Esophagus (tissue), 2 donors: ENCODE results near the gene TEX2. TPM values are rescaled to one million over a fixed set of nuclear protein-coding genes. Genes with fewer than 3 reads are reported as not detected.

Source experiments
- H3K27ac ChIP-seq, 2 donors: one replicate each; pipeline ENCODE4 v1.5.1; 2013; ENCODE audit warnings: low read depth in 2 of 2, mild to moderate bottlenecking in 2 of 2, inconsistent platforms in 1 of 2, low read length in 1 of 2, moderate library complexity in 1 of 2
- H3K27me3 ChIP-seq, 2 donors: one replicate each; pipeline ENCODE4 v1.6.1; 2013; ENCODE audit warnings: low read length in 2 of 2, control low read depth in 1 of 2, mild to moderate bottlenecking in 1 of 2; ENCODE audit not compliant: insufficient read depth in 2 of 2, control insufficient read depth in 1 of 2
- H3K36me3 ChIP-seq, 2 donors: one replicate each; pipeline ENCODE4 v1.6.1; 2013; ENCODE audit warnings: low read length in 1 of 2; ENCODE audit not compliant: control insufficient read depth in 2 of 2, insufficient read depth in 2 of 2
- H3K4me1 ChIP-seq, 2 donors: one replicate each; pipeline ENCODE4 v1.6.1; 2013; ENCODE audit warnings: low read length in 1 of 2; ENCODE audit not compliant: control insufficient read depth in 2 of 2, insufficient read depth in 2 of 2
- H3K4me3 ChIP-seq, 2 donors: one replicate each; pipeline ENCODE4 v1.5.1; 2013; ENCODE audit warnings: low read length in 2 of 2, mild to moderate bottlenecking in 2 of 2, low read depth in 1 of 2, moderate library complexity in 1 of 2
- H3K9me3 ChIP-seq, 2 donors: one replicate each; pipeline ENCODE4 v1.6.1; 2013; ENCODE audit warnings: mild to moderate bottlenecking in 2 of 2, low read depth in 1 of 2, low read length in 1 of 2, moderate library complexity in 1 of 2; ENCODE audit not compliant: control insufficient read depth in 2 of 2, insufficient read depth in 1 of 2
- WGBS, 2 donors: extraction: QIAGEN DNeasy Blood & Tissue Kit; methylation state at CpG; one replicate each; pipeline ENCODE4 v1.1.7; 2013; 5-methylcytosine and 5-hydroxymethylcytosine counted together
- polyA plus RNA-seq, 2 donors: library from polyadenylated mRNA; stranded (reverse); fragments of 200-250 nt; gene quantifications; one replicate each; pipeline ENCODE4 v1.2.3, GENCODE V29; 2013
- donor health status: healthy with polysubstance abuse.
- donor health status: Bipolar disorder and iron deficiency.

Gene TEX2
- polyA plus RNA-seq, 2 donors, result 7.9 to 10.6 TPM

DNA sequence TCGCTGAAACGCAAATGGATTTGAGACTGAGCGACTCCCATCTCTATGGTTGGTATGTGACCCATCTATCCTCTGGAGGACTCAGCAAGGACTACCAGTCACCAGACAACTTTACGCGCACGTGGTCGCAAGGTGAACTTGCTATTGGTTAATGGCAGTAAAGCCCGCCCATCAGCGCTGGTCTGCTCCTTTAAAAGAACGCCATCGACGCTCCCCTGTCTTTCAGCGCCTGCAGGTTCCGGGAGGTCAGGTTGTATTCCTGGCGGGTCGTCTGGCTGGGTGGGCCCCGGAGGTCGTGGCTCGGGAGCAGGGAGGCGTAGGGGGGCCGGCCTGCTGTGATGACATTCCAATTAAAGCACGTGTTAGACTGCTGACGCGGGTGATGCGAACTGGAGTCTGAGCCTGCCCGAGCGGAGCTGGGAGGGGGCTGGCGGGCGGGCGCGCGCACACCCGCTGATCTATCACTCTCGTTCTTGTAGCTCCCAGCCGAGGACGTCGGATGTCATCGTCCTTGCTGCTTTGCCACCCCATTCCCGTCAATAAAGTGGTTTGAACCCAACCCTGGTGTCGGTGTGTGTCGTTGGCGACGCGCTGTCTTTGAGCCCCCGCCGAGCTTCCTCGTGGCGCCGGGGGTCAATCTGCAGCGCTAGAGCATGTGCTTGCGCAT lies 117.2 kb downstream of the TEX2 start:
- Histone ChIP-seq H3K4me3 (peak overlapping the region; percentile 85 to 93), H3K27ac (peak overlapping the region; percentile 93 to 99), H3K4me1 (peaks cover 0 to 3% of the 10 kb centered on the region in 2 donors), H3K9me3 (no peaks in the 10 kb centered on the region), H3K36me3 (peaks cover 3 to 5% of the 10 kb centered on the region in 2 donors), H3K27me3 (no peaks in the 10 kb centered on the region)
- 0% methylated on average over 51 of the region's 51 CpGs for WGBS, 2 donors

DNA sequence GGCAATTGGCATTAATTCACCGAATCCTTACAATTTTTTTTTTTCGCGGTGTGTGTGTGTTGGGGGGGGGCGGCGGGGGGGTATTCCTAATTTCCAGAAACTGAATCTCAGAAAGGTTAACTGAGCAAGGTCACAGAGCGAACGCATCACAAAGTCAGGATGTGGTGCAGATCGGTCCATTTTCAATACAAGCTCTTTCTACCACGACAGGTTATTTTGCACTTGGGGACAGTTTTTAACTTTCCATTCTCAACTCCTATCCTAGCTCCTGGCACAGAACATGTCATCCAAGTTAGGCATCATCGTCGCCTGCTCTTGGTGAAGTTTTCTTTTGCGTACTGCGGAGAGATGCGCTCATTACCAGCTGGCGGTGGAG lies 117.7 kb downstream of the TEX2 start:
- no peaks in the 10 kb centered on the region for H3K27me3 ChIP-seq
- peaks cover 0 to 3% of the 10 kb centered on the region in 2 donors for H3K4me1 ChIP-seq
- 0 to 1% methylated on average over 15 of the region's 15 CpGs for WGBS, 2 donors
- peaks cover 2 to 3% of the 10 kb centered on the region in 2 donors for H3K36me3 ChIP-seq
- peak overlapping the region; percentile 93 to 99 for H3K27ac ChIP-seq
- H3K9me3 ChIP-seq, result no peaks in the 10 kb centered on the region
- peak overlapping the region; percentile 51 to 93 for H3K4me3 ChIP-seq

DNA sequence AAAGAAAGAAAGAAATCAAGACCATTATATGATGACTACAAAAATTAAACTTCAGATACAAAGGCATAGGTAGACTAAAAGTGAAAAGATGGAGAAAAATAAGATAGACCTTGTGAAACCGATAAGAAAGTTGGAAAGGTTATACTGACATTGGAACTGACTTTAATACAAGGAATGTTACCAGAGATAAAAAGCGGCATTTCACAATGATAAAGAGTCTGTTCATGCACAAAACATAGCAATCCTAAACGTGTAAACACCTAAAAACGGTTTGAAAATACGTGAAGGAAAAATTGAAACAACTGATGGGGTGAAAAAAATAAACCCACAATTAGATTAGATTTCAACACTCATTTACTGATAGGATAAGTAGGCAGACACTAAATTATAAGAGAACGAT lies 123.5 kb downstream of the TEX2 start:
- WGBS, 2 donors, result 73 to 84% methylated on average over 6 of the region's 6 CpGs
- Histone ChIP-seq H3K36me3 (no peaks in the 10 kb centered on the region), H3K27me3 (no peaks in the 10 kb centered on the region), H3K4me3 (no peak overlapping the region), H3K27ac (no peak overlapping the region), H3K9me3 (no peaks in the 10 kb centered on the region), H3K4me1 (no peaks in the 10 kb centered on the region)

DNA sequence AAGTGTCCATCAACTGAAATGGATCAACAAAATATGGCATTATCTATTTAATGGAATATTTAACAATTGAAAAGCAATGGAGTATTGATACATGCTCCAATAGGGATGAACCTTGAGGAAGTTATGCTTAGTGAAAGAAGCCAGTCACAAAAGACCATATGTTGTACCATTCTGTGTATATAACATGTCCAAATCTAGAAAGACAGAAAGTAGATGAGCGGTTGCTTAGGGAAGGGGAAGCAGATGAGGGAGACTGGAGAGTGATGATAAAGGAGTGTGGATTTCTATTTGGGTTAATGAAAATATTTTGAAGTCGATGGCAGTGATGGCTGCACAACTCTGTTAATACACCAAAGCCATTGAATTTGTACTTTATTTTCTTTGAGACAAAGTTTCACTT lies 124.6 kb downstream of the TEX2 start:
- no peak overlapping the region for H3K4me3 ChIP-seq
- no peak overlapping the region for H3K27ac ChIP-seq
- H3K27me3 ChIP-seq, result no peaks in the 10 kb centered on the region
- WGBS, 2 donors, result 84 to 86% methylated on average over 2 of the region's 2 CpGs
- H3K9me3 ChIP-seq, result no peaks in the 10 kb centered on the region
- no peaks in the 10 kb centered on the region for H3K36me3 ChIP-seq
- H3K4me1 ChIP-seq, result no peaks in the 10 kb centered on the region

DNA sequence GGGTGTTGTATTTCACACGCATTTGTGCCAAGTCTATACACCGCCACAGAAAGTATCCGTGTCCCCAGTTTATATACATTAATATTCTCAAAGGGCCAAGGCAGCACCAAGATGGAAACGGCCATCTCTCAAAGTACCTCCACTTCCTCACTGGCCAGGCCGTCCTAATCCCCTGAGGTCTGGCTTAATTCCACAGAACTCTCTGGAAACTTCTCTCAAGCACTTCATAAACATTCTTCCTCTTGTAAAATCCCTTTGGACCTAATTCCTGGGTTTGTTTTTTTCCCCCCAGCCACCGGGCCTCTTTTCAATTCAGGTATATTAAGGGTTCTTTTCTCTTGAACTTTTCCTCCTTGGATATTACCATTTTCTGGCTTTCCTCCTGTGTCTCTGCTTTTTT lies 128.1 kb downstream of the TEX2 start:
- H3K36me3 ChIP-seq, result no peaks in the 10 kb centered on the region
- WGBS, 2 donors, result 46 to 53% methylated on average over 6 of the region's 6 CpGs
- no peaks in the 10 kb centered on the region for H3K27me3 ChIP-seq
- H3K4me1 ChIP-seq, result peaks cover 0 to 3% of the 10 kb centered on the region in 2 donors
- no peak overlapping the region for H3K27ac ChIP-seq
- no peak overlapping the region for H3K4me3 ChIP-seq
- no peaks in the 10 kb centered on the region for H3K9me3 ChIP-seq

DNA sequence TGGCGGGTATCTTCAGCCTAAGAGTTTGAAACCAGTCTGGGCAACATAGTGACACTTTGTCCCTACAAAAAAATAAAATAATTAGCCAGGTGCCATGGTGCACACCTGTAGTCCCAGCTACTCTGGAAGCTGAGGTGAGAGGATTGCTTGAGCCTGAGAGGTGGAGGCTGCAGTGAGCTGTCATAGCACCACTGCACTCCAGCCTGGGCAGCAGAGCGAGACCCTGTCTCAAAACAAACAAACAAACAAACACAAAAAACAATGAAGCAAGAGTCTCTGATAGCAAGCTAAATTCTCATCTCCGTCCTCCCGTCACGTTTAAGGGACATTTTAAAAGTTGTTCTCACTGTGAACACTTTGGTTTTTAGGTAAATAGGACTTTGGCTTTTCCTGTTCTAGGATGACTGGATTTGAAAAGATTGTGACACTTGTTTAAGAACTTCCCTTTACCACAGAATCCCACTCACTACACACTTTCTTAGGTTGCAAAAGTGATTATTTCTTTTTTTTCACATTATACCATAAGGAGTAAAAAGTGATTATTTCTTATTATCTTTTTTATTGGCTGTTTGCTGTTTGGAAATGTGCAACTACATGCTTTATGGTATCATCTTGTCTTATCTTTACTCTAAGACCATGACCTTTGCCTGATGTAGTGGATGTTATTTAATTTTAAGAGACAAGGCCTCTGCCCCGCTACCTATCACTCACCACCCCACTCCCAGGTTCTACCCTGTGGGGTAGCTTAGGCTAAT lies 128.7 kb downstream of the TEX2 start:
- WGBS, 2 donors, result 78 to 92% methylated on average over 6 of the region's 6 CpGs
- Histone ChIP-seq H3K9me3 (no peaks in the 10 kb centered on the region), H3K36me3 (no peaks in the 10 kb centered on the region), H3K27me3 (no peaks in the 10 kb centered on the region), H3K4me1 (peaks cover 0 to 3% of the 10 kb centered on the region in 2 donors), H3K27ac (no peak overlapping the region), H3K4me3 (no peak overlapping the region)

DNA sequence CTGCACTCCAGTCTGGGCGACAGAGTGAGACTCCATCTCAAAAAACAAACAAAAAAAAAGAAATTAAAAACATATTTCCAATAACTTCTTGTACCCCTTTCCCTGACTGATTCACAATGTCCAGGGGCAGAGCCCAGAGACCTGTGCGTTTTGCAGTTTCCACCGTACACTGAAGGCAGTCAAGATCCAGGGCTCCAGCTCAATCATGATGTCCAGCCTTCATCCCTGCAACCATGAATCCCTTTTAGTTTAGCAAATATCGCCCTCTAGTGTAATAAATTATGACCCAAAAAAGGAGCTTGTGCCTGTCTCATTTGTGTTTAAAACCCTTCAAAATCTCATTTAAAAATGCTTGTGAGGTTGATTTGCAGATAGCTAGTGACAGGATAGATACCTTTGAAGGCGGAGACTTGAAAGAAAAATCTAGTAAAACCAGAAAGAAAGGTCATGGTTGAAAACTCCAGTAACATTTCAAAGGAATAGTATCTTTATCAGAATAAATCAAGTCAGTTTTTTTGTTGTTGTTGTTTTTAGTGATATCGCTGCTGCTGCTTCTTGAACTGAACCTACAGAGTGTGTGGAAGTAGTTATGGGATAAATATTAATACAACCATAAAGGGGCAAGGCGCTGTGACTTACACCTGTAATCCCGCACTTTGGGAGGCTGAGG lies 129.4 kb downstream of the TEX2 start:
- 40 to 41% methylated on average over 8 of the region's 8 CpGs for WGBS, 2 donors
- Histone ChIP-seq H3K36me3 (no peaks in the 10 kb centered on the region), H3K27ac (no peak overlapping the region), H3K9me3 (no peaks in the 10 kb centered on the region), H3K27me3 (no peaks in the 10 kb centered on the region), H3K4me1 (peaks cover 0 to 3% of the 10 kb centered on the region in 2 donors), H3K4me3 (no peak overlapping the region)

DNA sequence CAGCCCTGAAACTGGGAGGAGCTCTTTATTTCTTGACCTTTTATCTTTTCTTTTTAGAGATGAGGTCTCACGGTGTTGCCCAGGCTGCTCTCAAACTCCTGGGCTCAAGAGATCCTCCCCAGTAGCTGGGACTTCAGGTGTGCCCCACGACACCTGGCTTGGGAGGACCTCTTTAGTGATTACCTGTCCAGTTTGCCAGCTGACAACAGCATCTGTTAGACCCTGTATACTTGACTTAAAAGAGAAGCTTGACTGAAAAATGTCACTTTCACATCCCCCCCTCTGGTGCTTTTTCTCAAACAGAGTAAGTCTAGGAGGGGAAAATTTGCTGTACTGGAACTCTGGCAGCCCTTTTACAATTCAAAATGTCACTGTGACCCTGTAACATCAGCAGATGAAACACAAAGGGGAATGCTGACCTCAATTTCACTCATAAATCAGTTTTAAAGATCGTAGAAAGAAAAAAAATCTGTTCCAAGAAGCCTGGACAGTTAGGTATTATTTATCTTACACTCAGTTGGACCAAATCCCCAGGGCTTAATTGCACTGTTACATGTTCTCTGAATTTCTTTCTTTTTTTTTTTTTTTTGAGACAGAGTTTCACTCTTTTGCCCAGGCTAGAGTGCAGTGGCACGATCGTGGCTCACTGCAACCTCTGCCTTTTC lies 131.3 kb downstream of the TEX2 start:
- Histone ChIP-seq H3K9me3 (no peaks in the 10 kb centered on the region), H3K4me3 (no peak overlapping the region), H3K4me1 (peaks cover 0 to 3% of the 10 kb centered on the region in 2 donors), H3K27me3 (no peaks in the 10 kb centered on the region), H3K27ac (peak overlapping the region in 1 of 2 donors; percentile 4), H3K36me3 (no peaks in the 10 kb centered on the region)
- WGBS, 2 donors, result 76 to 87% methylated on average over 5 of the region's 5 CpGs

DNA sequence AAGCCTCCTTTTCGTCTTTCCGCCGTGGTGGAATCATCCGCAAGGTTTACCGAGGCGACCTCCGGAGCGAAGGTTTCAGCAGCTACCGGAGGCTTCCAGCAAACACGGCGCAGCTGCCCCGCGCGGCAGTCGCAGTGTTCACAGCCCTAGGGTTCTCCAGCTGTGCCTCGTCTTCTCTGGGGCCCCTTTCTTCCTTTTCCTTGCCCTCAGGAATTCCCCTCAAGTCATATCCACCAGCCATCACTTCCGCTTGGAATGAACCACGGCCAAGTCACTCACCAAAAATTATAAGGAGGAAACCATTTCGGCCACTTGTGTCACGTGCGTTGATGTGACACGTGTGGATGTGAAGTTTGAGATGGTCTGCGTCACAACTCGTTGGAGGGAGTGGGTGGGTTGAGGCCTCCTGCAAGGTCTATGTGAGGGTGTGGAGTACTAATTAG lies 132.5 kb downstream of the TEX2 start:
- H3K4me1 ChIP-seq, result peaks cover 0 to 3% of the 10 kb centered on the region in 2 donors
- H3K36me3 ChIP-seq, result no peaks in the 10 kb centered on the region
- WGBS, 2 donors, result 11 to 22% methylated on average over 24 of the region's 24 CpGs
- no peaks in the 10 kb centered on the region for H3K9me3 ChIP-seq
- H3K4me3 ChIP-seq, result peak overlapping the region; percentile 52 to 92
- no peaks in the 10 kb centered on the region for H3K27me3 ChIP-seq
- H3K27ac ChIP-seq, result peak overlapping the region; percentile 88 to 95
